Psoas muscle (tissue), 8 donors: ENCODE measurements around the gene PKNOX2. TPM values are rescaled to one million over a fixed set of nuclear protein-coding genes. Genes with fewer than 3 reads are reported as not detected.

Source experiments
- ATAC-seq, 4 donors: fragments of 200-7000 bp; cut with Tn5 transposase; one replicate each; pipeline ENCODE4 v1.9.1; 2020; ENCODE audit warnings: moderate library complexity in 3 of 4, mild to moderate bottlenecking in 2 of 4
- DNase-seq, 2 donors: peaks; one replicate each; pipeline ENCODE4 v3.0.0-alpha.2; 2020
- H3K27ac ChIP-seq: fragments of 200-600 bp; one replicate; pipeline ENCODE4 v1.8.0; 2022
- H3K27me3 ChIP-seq, 3 donors: fragments of 200-600 bp in 1 of 3; one replicate each; pipeline versions ENCODE4 v1.6.1 to v1.8.0; 2013 to 2022; ENCODE audit warnings: low read length in 2 of 3, mild to moderate bottlenecking in 2 of 3, moderate library complexity in 1 of 3; ENCODE audit not compliant: insufficient read depth in 3 of 3
- H3K36me3 ChIP-seq, 2 donors: fragments of 200-600 bp in 1 of 2; one replicate each; pipeline versions ENCODE4 v1.6.1 to v1.8.0; 2013 to 2022; ENCODE audit warnings: low read depth in 1 of 2, mild to moderate bottlenecking in 1 of 2, moderate library complexity in 1 of 2; ENCODE audit not compliant: insufficient read depth in 1 of 2
- H3K4me1 ChIP-seq: fragments of 200-600 bp; one replicate; pipeline ENCODE4 v1.8.0; 2022
- H3K4me3 ChIP-seq: fragments of 200-600 bp; one replicate; pipeline ENCODE4 v1.8.0; 2022; ENCODE audit warnings: mild to moderate bottlenecking
- H3K9me3 ChIP-seq: fragments of 200-600 bp; one replicate; pipeline ENCODE4 v1.8.0; 2022
- WGBS, 3 donors: extraction: QIAGEN DNeasy Blood & Tissue Kit; methylation state at CpG; one replicate each; pipeline versions ENCODE4 v1.1.6 to v1.1.7; 2013; 5-methylcytosine and 5-hydroxymethylcytosine counted together
- intact Hi-C, 2 donors: fragments of 100-400 bp; cut with DNase I; formaldehyde crosslinking; loops; one replicate each; pipeline versions ENCODE4 v1.11.0 to v1.14.2; 2022
- polyA plus RNA-seq, 3 donors: library from polyadenylated mRNA; stranded (reverse); fragments of 200-250 nt; gene quantifications; one replicate each; pipeline ENCODE4 v1.2.3, GENCODE V29; 2013
- total RNA-seq, 4 donors: library from RNA; stranded (reverse); fragmentation: NEBNext Ultra II Directional in 2 of 4; extraction: Animal tissue kit (Norgen Biotek cat#: 25700) in 2 of 4; gene quantifications; one replicate each; pipeline versions ENCODE4 v1.2.1 to v1.2.4, GENCODE V29; 2021 to 2023
- TF ChIP-seq, protein P1 (sequence below): fragments of 200-600 bp; IDR thresholded peaks from one replicate; pipeline ENCODE4 v1.8.0; 2022; ENCODE audit warnings: antibody characterized with exemption
- donor health status: healthy with polysubstance abuse.
- donor health status: DM: no; HTN: no; CAD: no; lungs with moderate emphysema.
- donor health status: Bipolar disorder and iron deficiency.
- donor health status: healthy.
- donor health status: DM: yes; HTN: yes; CAD: no.
- donor health status: DM: no; HTN: no; CAD: no.
- donor health status: DM: no; HTN: no; CAD: no.
- donor health status: DM: yes; HTN: yes; CAD: no.

The PKNOX2 gene
- total and polyA plus RNA-seq, 7 donors: 1.8 to 30.5 (median 14.5) TPM

DNA sequence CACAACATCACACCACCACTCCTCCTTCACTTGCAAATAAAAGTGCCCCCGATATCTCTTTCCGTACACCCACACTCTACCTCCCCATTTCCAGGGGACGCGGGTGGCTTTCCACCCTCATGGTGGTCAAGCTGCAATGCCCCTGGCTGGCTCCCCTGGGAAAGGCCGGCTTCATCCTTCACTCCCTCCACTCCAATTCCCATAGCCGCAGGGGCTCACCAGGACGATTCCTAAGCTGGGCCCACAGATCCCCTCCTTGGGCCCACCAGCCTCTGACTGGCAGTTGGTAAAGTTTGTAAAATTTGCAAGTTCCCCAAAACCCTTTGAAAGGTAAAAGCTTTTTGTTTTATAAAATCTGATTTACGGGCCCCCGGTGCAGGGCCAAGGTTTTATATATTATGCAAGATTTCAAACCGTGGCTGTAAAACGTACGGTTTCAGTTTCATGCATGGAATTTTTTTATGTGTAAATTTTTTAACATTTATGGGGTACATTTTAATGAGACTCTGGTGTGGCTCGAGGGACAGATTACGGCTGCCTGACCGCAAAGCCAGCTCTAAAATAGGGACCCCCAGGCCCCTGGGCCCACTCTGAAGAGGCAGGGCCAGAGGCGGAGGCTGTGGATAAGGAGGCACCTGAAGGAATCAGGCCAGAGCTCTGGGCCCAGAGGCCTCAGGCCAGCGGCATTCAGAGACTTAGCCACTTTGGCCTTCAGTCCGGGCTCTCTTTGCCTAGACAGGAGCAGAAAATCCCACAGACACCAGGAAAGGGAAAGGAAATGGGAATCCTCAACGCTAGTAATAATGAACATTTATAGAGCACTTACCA lies 225.0 kb downstream of the PKNOX2 start:
- peaks cover 0 to 6% of the 10 kb centered on the region in 2 donors for H3K36me3 ChIP-seq
- TF ChIP-seq, protein P1, sequence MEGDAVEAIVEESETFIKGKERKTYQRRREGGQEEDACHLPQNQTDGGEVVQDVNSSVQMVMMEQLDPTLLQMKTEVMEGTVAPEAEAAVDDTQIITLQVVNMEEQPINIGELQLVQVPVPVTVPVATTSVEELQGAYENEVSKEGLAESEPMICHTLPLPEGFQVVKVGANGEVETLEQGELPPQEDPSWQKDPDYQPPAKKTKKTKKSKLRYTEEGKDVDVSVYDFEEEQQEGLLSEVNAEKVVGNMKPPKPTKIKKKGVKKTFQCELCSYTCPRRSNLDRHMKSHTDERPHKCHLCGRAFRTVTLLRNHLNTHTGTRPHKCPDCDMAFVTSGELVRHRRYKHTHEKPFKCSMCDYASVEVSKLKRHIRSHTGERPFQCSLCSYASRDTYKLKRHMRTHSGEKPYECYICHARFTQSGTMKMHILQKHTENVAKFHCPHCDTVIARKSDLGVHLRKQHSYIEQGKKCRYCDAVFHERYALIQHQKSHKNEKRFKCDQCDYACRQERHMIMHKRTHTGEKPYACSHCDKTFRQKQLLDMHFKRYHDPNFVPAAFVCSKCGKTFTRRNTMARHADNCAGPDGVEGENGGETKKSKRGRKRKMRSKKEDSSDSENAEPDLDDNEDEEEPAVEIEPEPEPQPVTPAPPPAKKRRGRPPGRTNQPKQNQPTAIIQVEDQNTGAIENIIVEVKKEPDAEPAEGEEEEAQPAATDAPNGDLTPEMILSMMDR: no peak
- ATAC-seq: no peak
- H3K4me1 ChIP-seq: no peaks in the 10 kb centered on the region
- intact Hi-C loops: no loop called here
- no peak for DNase-seq
- H3K4me3 ChIP-seq: no peak overlapping the region
- no peak overlapping the region for H3K27ac ChIP-seq
- no peaks in the 10 kb centered on the region for H3K9me3 ChIP-seq
- H3K27me3 ChIP-seq: no peaks in the 10 kb centered on the region
- 90 to 91% (median 91%) methylated on average over 19 of the region's 19 CpGs for WGBS, 3 donors

DNA sequence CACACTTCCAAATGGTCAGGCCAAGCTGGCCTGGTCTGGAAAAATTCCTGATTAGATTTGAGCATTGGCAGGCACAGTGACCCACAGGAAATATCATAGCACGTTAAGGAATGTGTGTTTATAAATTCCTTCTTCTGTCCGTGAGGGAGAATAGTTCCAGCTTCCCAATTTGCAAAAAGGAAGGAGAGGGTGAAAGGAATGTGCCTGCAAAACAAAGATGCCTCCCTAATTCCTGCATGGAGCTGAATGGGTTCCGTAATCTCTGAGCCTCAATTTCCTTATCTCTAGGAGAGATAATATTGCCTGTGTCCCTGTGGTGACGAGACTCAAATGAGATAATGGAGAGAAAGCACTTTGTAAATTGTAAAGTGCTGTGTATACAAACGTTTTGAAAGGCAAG lies 226.4 kb downstream of the PKNOX2 start:
- H3K27me3 ChIP-seq: no peaks in the 10 kb centered on the region
- peaks cover 0 to 6% of the 10 kb centered on the region in 2 donors for H3K36me3 ChIP-seq
- DNase-seq (no peak), ATAC-seq (no peak)
- no peak overlapping the region for H3K27ac ChIP-seq
- intact Hi-C loops: no loop called here
- TF ChIP-seq, protein P1: no peak
- no peaks in the 10 kb centered on the region for H3K9me3 ChIP-seq
- no peak overlapping the region for H3K4me3 ChIP-seq
- no peaks in the 10 kb centered on the region for H3K4me1 ChIP-seq
- 34 to 38% (median 35%) methylated on average over 5 of the region's 5 CpGs for WGBS, 3 donors

DNA sequence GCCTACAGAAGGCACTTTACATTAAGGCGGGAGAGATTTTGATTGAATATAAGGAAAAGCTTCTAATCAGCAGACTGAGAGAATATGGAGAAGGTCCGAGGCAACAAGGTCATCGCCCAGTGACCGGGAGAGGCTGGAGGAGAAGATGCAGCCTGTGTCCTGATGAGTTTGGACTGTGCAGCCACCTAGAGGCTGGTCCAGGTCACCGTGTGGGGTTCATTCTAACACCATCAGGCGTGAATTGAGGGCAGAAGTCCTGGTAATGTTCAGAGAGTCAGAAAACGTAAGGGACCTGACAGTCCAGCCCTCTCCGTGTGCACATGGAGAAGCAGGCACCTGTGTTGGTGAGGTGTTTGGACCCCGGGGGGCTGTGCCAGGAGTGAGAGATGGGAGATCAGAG lies 228.8 kb downstream of the PKNOX2 start:
- WGBS, 3 donors: 85 to 92% (median 87%) methylated on average over 9 of the region's 9 CpGs
- ATAC-seq (peak in 1 of 4 donors; percentile 44), DNase-seq (no peak)
- H3K36me3 ChIP-seq: peaks cover 0 to 12% of the 10 kb centered on the region in 2 donors
- TF ChIP-seq, protein P1: no peak
- intact Hi-C loops: no loop called here
- H3K27me3 ChIP-seq: no peaks in the 10 kb centered on the region
- no peaks in the 10 kb centered on the region for H3K9me3 ChIP-seq
- no peaks in the 10 kb centered on the region for H3K4me1 ChIP-seq
- no peak overlapping the region for H3K27ac ChIP-seq
- no peak overlapping the region for H3K4me3 ChIP-seq

DNA sequence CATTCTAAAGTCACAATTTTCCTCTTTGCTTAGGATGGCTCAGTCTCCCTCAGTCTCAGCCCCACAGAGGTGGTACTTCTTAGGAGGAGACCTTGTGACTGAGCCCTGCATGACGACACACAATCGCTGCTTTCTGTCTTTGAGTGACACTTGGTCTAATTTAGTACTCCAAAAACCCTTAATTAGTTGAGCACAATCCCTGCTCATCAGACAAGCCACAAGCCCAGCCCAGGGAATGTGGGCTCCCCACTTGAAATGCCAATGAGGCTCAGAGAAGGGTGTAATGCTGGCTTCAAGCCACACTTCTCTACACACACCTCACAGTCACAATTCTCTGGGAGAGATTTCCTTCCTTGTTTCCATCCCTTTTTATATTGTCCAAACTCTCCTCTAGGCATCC lies 229.7 kb downstream of the PKNOX2 start:
- TF ChIP-seq, protein P1: no peak

More for the DNA sequence above, 229.7 kb downstream of the PKNOX2 start:
- no peaks in the 10 kb centered on the region for H3K27me3 ChIP-seq
- H3K27ac ChIP-seq: no peak overlapping the region
- WGBS, 3 donors: 84 to 88% (median 88%) methylated on average over 2 of the region's 2 CpGs
- H3K9me3 ChIP-seq: no peaks in the 10 kb centered on the region
- ATAC-seq (no peak), DNase-seq (no peak)
- peaks cover 0 to 20% of the 10 kb centered on the region in 2 donors for H3K36me3 ChIP-seq
- no peak overlapping the region for H3K4me3 ChIP-seq
- H3K4me1 ChIP-seq: no peaks in the 10 kb centered on the region
- intact Hi-C loops: no loop called here
